Left lung (tissue), 10 donors: ENCODE measurements around the gene TMEM134. TPM values are rescaled to one million over a fixed set of nuclear protein-coding genes. Genes with fewer than 3 reads are reported as not detected.

Experiments used
- ATAC-seq: fragments of 200-7000 bp; cut with Tn5 transposase; one replicate; pipeline ENCODE4 v1.9.1; 2020; ENCODE audit warnings: moderate library complexity
- DNase-seq, 4 donors: peaks; one replicate each; pipeline ENCODE4 v3.0.0-alpha.2; 2013 to 2020
- H3K27ac ChIP-seq, 2 donors: fragments of 200-600 bp; sonication (generic) in 1 of 2; one replicate each; pipeline versions ENCODE4 v1.5.0 to v1.8.0; 2020 to 2021
- H3K27me3 ChIP-seq, 2 donors: fragments of 200-600 bp; sonication (generic) in 1 of 2; one replicate each; pipeline versions ENCODE4 v1.5.0 to v1.8.0; 2020 to 2021
- H3K36me3 ChIP-seq, 2 donors: fragments of 200-600 bp; sonication (generic) in 1 of 2; one replicate each; pipeline versions ENCODE4 v1.5.0 to v1.8.0; 2020 to 2021
- H3K4me1 ChIP-seq, 2 donors: fragments of 200-600 bp; one replicate each; pipeline ENCODE4 v1.8.0; 2021
- H3K4me3 ChIP-seq, 2 donors: fragments of 200-600 bp; sonication (generic) in 1 of 2; one replicate each; pipeline versions ENCODE4 v1.5.0 to v1.8.0; 2020 to 2021; ENCODE audit warnings: mild to moderate bottlenecking in 1 of 2
- H3K9me3 ChIP-seq, 2 donors: fragments of 200-600 bp; sonication (generic) in 1 of 2; one replicate each; pipeline versions ENCODE4 v1.5.0 to v1.8.0; 2020 to 2021
- CTCF ChIP-seq, 2 donors: fragments of 200-600 bp; sonication (generic) in 1 of 2; IDR thresholded peaks; one replicate each; pipeline versions ENCODE4 v1.5.0 to v1.8.0; 2021; ENCODE audit warnings: antibody characterized with exemption in 2 of 2
- intact Hi-C, 2 donors: fragments of 100-400 bp; cut with DNase I; formaldehyde crosslinking; loops; one replicate each; pipeline versions ENCODE4 v1.11.2 to v1.14.2; 2022
- polyA plus RNA-seq, 6 donors: library from polyadenylated mRNA; unstranded; fragments of 120-200 nt; gene quantifications; one replicate each; pipeline ENCODE4 v1.2.1, GENCODE V29; 2013; ENCODE audit not compliant: insufficient read length in 6 of 6
- total RNA-seq, 2 donors: library from RNA; stranded (reverse); fragmentation: NEBNext Ultra II Directional; extraction: Animal tissue kit (Norgen Biotek cat#: 25700); gene quantifications; one replicate each; pipeline ENCODE4 v1.2.1, GENCODE V29; 2021
- donor health status: DM: no; HTN: yes; CAD: no.
- donor health status: DM: no; HTN: no; CAD: no.

Gene TMEM134
- total and polyA plus RNA-seq, 8 donors: 33.4 to 51.8 (median 44.7) TPM

GRCh38 chr11:67422891-67423290 lies 46.2 kb downstream of the TMEM134 start:
- DNase-seq (no peak), ATAC-seq (no peak)
- H3K36me3 ChIP-seq: no peaks in the 10 kb centered on the region
- intact Hi-C loops: no loop called here
- peaks cover 0 to 10% of the 10 kb centered on the region in 2 donors for H3K27me3 ChIP-seq
- H3K4me1 ChIP-seq: peaks cover 9 to 38% of the 10 kb centered on the region in 2 donors
- no peak for TF ChIP-seq CTCF (IDR thresholded peaks at IDR 0.05)
- H3K27ac ChIP-seq: no peak overlapping the region
- H3K9me3 ChIP-seq: no peaks in the 10 kb centered on the region
- H3K4me3 ChIP-seq: no peak overlapping the region

DNA sequence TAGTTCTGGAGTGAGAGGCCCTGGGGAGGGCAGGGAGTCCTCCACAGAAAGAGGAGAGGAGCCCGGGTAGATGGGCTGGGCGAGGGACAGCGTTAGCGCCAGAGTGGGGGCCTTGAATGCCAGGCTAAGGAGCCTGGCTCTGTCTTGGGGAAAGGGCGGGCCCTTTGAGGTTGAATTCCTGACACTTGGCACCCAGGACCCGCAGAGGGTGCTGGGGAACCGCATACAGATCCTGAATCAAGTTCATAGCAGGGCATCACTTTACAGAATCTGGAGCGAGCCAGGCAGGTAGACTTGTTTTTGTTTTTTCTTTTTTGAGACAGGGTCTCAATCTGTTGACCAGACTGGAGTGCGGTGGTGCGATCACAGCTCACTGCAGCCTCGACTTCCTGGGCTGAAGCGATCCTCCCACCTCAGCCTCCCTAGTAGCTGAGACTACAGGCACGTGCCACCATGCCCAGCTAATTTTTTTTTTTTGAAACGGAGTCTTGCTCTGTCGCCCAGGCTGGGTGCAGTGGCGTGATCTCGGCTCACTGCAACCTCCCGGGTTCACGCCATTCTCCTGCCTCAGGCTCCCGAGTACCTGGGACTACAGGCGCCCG lies 47.5 kb downstream of the TMEM134 start:
- intact Hi-C loops: no loop called here
- H3K27ac ChIP-seq: peak overlapping the region in 1 of 2 donors; percentile 86
- ATAC-seq: peak; percentile 20

DNA sequence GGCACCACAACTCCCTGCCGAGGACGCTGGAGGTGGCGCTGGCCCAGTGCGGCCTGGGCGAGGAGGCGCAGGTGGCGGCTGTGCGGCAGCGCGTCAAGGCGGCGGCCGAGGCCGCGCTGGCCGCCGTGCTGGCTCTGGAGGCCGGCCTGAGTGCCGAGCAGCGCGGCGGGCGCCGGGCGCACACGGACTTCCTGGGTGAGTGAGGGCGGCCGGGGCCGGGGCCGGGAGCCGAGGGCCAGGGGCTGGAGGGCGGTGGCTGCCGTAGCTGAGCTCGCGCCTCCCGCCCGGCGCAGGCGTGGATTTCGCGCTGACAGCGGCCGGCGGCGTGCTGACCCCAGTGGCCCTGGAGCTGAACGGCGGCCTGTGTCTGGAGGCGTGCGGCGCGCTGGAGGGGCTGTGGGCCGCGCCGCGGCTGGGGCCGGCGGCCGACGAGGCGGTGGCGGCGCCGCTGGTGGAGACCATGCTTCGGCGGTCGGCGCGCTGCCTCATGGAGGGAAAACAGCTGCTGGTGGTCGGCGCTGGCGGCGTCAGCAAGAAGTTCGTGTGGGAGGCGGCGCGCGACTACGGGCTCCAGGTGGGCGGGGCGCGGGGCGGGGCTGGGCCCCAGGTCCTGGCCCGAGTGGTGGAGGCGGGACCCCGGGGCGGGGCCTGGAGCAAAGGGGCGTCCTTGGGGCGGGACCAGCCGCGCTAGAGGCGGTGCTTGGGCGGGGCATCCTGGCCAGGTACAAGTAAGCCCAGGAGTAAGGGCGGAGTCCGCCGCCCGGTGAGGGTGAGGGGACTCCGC lies 48.2 kb downstream of the TMEM134 start:
- peak; percentile 90 to 100 (median 96) for DNase-seq
- TF ChIP-seq CTCF (IDR thresholded peaks at IDR 0.05): no peak
- H3K4me3 ChIP-seq: peak overlapping the region; percentile 40 to 56
- peak overlapping the region; percentile 85 to 86 for H3K27ac ChIP-seq
- peaks cover 0 to 17% of the 10 kb centered on the region in 2 donors for H3K27me3 ChIP-seq
- ATAC-seq: peak; percentile 97
- H3K36me3 ChIP-seq: no peaks in the 10 kb centered on the region
- intact Hi-C loops: no loop called here
- H3K9me3 ChIP-seq: no peaks in the 10 kb centered on the region
- H3K4me1 ChIP-seq: peaks cover 11 to 47% of the 10 kb centered on the region in 2 donors

More for the DNA sequence above, 47.5 kb downstream of the TMEM134 start:
- no peak for DNase-seq
- Histone ChIP-seq H3K4me1 (peaks cover 9 to 40% of the 10 kb centered on the region in 2 donors), H3K27me3 (peaks cover 0 to 10% of the 10 kb centered on the region in 2 donors), H3K4me3 (peak overlapping the region in 1 of 2 donors; percentile 56), H3K36me3 (no peaks in the 10 kb centered on the region), H3K9me3 (no peaks in the 10 kb centered on the region)
- TF ChIP-seq CTCF (IDR thresholded peaks at IDR 0.05): no peak

DNA sequence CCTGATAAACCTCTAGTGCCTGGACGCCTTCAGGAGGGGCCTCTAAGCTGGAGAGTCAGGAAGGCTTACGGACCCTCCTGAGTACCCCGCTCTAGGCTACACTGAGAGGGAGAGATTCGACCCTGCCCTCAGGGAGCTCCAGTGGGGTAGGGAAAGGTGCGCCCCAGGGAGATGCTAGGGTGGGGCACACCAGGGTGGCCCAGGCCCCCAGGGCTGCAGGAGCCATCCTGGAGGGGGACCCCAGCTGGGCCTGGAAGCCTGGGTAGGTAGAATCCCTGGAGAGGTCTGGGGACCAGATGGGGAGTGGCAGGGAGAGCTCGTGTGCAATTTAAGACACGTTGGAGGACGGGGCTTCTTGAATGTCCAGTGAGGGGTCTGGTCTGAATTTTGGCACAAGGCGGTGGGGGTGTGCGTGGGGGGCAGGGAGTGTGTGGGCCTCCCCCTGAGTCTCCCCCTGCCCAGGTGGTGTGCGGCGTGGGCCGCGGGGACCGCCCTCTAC lies 48.9 kb downstream of the TMEM134 start:
- Histone ChIP-seq H3K4me3 (peak overlapping the region; percentile 40 to 56), H3K36me3 (no peaks in the 10 kb centered on the region), H3K4me1 (peaks cover 14 to 53% of the 10 kb centered on the region in 2 donors), H3K27me3 (peaks cover 0 to 24% of the 10 kb centered on the region in 2 donors), H3K9me3 (no peaks in the 10 kb centered on the region), H3K27ac (peak overlapping the region; percentile 85 to 86)
- DNase-seq (no peak), ATAC-seq (no peak)
- intact Hi-C loops: no loop called here
- no peak for TF ChIP-seq CTCF (IDR thresholded peaks at IDR 0.05)
